Spleen (tissue), 7 donors: ENCODE data around the gene GPC4.

Experiments used
- CTCF ChIP-seq, 11 experiments: fragments of 200-600 bp in 7 of 11; fragments of 450-650 bp in 4 of 11; sonication (generic) in 4 of 11; IDR thresholded peaks in 8 of 11; conservative IDR thresholded peaks in 3 of 11; 1 replicate in 7 of 11; 2 replicates in 4 of 11; pipeline versions ENCODE4 v1.4.0 to v1.8.0; 2016 to 2021; ENCODE audit warnings: antibody characterized with exemption in 11 of 11, inconsistent platforms in 4 of 11, mild to moderate bottlenecking in 1 of 11
- POLR2A ChIP-seq, 3 donors: fragments of 450-650 bp; IDR thresholded peaks; one replicate each; pipeline ENCODE4 v1.5.1; 2017; ENCODE audit warnings: antibody characterized with exemption in 3 of 3, mild to moderate bottlenecking in 1 of 3
- POLR2AphosphoS5 ChIP-seq, 3 donors: sonication (generic); formaldehyde crosslinking; IDR thresholded peaks; one replicate each; pipeline ENCODE4 v1.5.1; 2017; ENCODE audit warnings: antibody characterized with exemption in 3 of 3
- donor health status: DM: no; HTN: no; CAD: no; lungs with moderate emphysema.
- donor health status: DM: no; HTN: no; CAD: no.
- donor health status: DM: no; HTN: no; CAD: no.

GRCh38 chrX:133402042-133402453 lies 13.2 kb downstream of the GPC4 start:
- TF ChIP-seq POLR2AphosphoS5 (IDR thresholded peaks at IDR 0.05) = no peak
- no peak for TF ChIP-seq CTCF (IDR thresholded peaks at IDR 0.05 in 8 of 11, conservative IDR thresholded peaks at IDR 0.05 in 3 of 11)
- TF ChIP-seq POLR2A (IDR thresholded peaks at IDR 0.05) = no peak
